ENCODE data around the gene KLF16. TPM values are rescaled to one million over a fixed set of nuclear protein-coding genes. Genes with fewer than 3 reads are reported as not detected.

Gene KLF16
- total RNA-seq, 1 experiment from 2014 or later, result 64.0 TPM

GRCh38 chr19:1812426-1813191 lies 50.8 kb downstream of the KLF16 start (continued):
- TF ChIP-seq CTCF (IDR thresholded peaks at IDR 0.05) (peak; percentile 43; the same call in 1 of the 2 replicates), JUN (CRISPR knock-in tag; IDR thresholded peaks at IDR 0.05) (no peak), FOXP1 (CRISPR knock-in tag; IDR thresholded peaks at IDR 0.05; ENCODE audit: borderline replicate concordance) (no peak), ZNF425 (CRISPR knock-in tag; conservative IDR thresholded peaks at IDR 0.05) (no peak), SP1 (CRISPR knock-in tag; conservative IDR thresholded peaks at IDR 0.05) (peak; percentile 53; the same call in 1 of the 2 replicates), ZNF138 (CRISPR knock-in tag; conservative IDR thresholded peaks at IDR 0.05) (no peak), ZNF317 (CRISPR knock-in tag; IDR thresholded peaks at IDR 0.05; ENCODE audit: borderline replicate concordance, low read depth) (no peak), USF1 (CRISPR knock-in tag; IDR thresholded peaks at IDR 0.05) (no peak), E2F1 (CRISPR knock-in tag; IDR thresholded peaks at IDR 0.05) (no peak), ZNF281 (CRISPR knock-in tag; IDR thresholded peaks at IDR 0.05) (no peak), SOX15 (CRISPR knock-in tag; IDR thresholded peaks at IDR 0.05) (no peak), ZSCAN18 (CRISPR knock-in tag; IDR thresholded peaks at IDR 0.05) (no peak), ZNF671 (CRISPR knock-in tag; IDR thresholded peaks at IDR 0.05) (no peak), GTF2I (CRISPR knock-in tag; conservative IDR thresholded peaks at IDR 0.05) (no peak), HMGA2 (CRISPR knock-in tag; IDR thresholded peaks at IDR 0.05) (no peak), KAT7 (CRISPR knock-in tag; IDR thresholded peaks at IDR 0.05; ENCODE audit: borderline replicate concordance) (no peak), ESRRA (CRISPR knock-in tag; IDR thresholded peaks at IDR 0.05; ENCODE audit: borderline replicate concordance) (no peak), CREM (CRISPR knock-in tag; IDR thresholded peaks at IDR 0.05) (no peak), ZNF396 (CRISPR knock-in tag; IDR thresholded peaks at IDR 0.05; ENCODE audit: borderline replicate concordance) (no peak), TCF7 (CRISPR knock-in tag; IDR thresholded peaks at IDR 0.05; ENCODE audit: low read depth) (no peak), TEAD4 (CRISPR knock-in tag; IDR thresholded peaks at IDR 0.05) (no peak), ARID4B (CRISPR knock-in tag; IDR thresholded peaks at IDR 0.05; ENCODE audit: borderline replicate concordance) (no peak), GRHL2 (CRISPR knock-in tag; IDR thresholded peaks at IDR 0.05; ENCODE audit: insufficient replicate concordance, severe bottlenecking) (no peak), NR3C1 (CRISPR knock-in tag; conservative IDR thresholded peaks at IDR 0.05; ENCODE audit: low read depth) (no peak), RELA (CRISPR knock-in tag; IDR thresholded peaks at IDR 0.05; ENCODE audit: borderline replicate concordance) (no peak)

All from WTC11 (cell line).